Adrenal gland (tissue), 5 donors: ENCODE measurements around the gene HDGFL3.

Source experiments
- CTCF ChIP-seq, 6 experiments: fragments of 450-650 bp in 4 of 6; fragments of 200-600 bp in 2 of 6; sonication (generic) in 1 of 6; IDR thresholded peaks; 1 replicate in 5 of 6; 2 replicates in 1 of 6; pipeline versions ENCODE4 v1.5.1 to v1.8.0; 2016 to 2021; ENCODE audit warnings: antibody characterized with exemption in 6 of 6, mild to moderate bottlenecking in 2 of 6, moderate library complexity in 1 of 6
- POLR2A ChIP-seq, 2 donors: fragments of 450-650 bp; IDR thresholded peaks; one replicate each; pipeline ENCODE4 v1.6.1; 2017; ENCODE audit warnings: antibody characterized with exemption in 2 of 2, mild to moderate bottlenecking in 2 of 2, moderate library complexity in 1 of 2
- donor health status: DM: no; HTN: no; CAD: no.

GRCh38 chr15:83144771-83145170 is 62.9 kb downstream of the HDGFL3 start:
- TF ChIP-seq CTCF (IDR thresholded peaks at IDR 0.05) (no peak), POLR2A (IDR thresholded peaks at IDR 0.05) (no peak)
